IMR-90 (cell line): ENCODE results near the gene FAXDC2. TPM values are rescaled to one million over a fixed set of nuclear protein-coding genes. Genes with fewer than 3 reads are reported as not detected.
A peak's percentile ranks its signal among the peaks of the same experiment; 100 is the strongest.

ENCODE experiments used
- ATAC-seq: fragments of 200-7000 bp; cut with Tn5 transposase; 2 replicates; pipeline ENCODE4 v1.9.1; 2020; ENCODE audit warnings: low read depth, mild to moderate bottlenecking, moderate library complexity
- BruUV-seq: library from RNA; stranded (reverse); fragments of 400-500 nt; replicated peaks from 2 replicates; lab custom pipeline; 2021; lab: Mats Ljungman, UMichigan
- CTCF ChIA-PET: fragments of 300-600 bp; formaldehyde crosslinking; extraction: SDS; loops from one replicate; lab custom pipeline; 2021; ENCODE audit warnings: antibody characterized with exemption; lab: Yijun Ruan, JAX
- POLR2A ChIA-PET: fragments of 300-600 bp; sonication (Branson Sonifier 250); formaldehyde crosslinking; loops from one replicate; lab custom pipeline; 2022; ENCODE audit warnings: antibody characterized with exemption; ENCODE audit not compliant: unreplicated experiment; lab: Charles Lee
- DNase-seq: peaks from one replicate; pipeline ENCODE4 v3.0.0; 2013
- H2AFZ ChIP-seq: replicated peaks from 2 replicates; pipeline ENCODE3; 2013; ENCODE audit warnings: low read length, mild to moderate bottlenecking; ENCODE audit not compliant: poor library complexity
- H2AK5ac ChIP-seq: 2 replicates; pipeline ENCODE4 v1.6.1; 2013; ENCODE audit warnings: low read depth, low read length, inconsistent platforms
- H2AK9ac ChIP-seq: replicated peaks from 2 replicates; pipeline ENCODE3; 2013; ENCODE audit warnings: mild to moderate bottlenecking, low read depth, low read length, moderate library complexity; ENCODE audit not compliant: poor library complexity
- H2BK120ac ChIP-seq: 2 replicates; pipeline ENCODE4 v1.6.1; 2013; ENCODE audit warnings: low read depth, low read length, inconsistent platforms
- H2BK15ac ChIP-seq: 3 replicates; pipeline ENCODE4 v1.6.1; 2013; ENCODE audit warnings: low read depth, low read length, inconsistent platforms
- H2BK20ac ChIP-seq: 2 replicates; pipeline ENCODE4 v1.6.1; 2013; ENCODE audit warnings: low read depth, mild to moderate bottlenecking, inconsistent platforms, low read length, moderate library complexity
- H2BK5ac ChIP-seq: 2 replicates; pipeline ENCODE4 v1.6.1; 2013; ENCODE audit warnings: mild to moderate bottlenecking, low read depth, low read length, inconsistent platforms; ENCODE audit not compliant: poor library complexity, severe bottlenecking
- H3K14ac ChIP-seq: replicated peaks from 2 replicates; pipeline ENCODE4 v1.6.1; 2013; ENCODE audit warnings: low read depth, low read length, inconsistent platforms
- H3K18ac ChIP-seq: 2 replicates; pipeline ENCODE4 v1.6.1; 2013; ENCODE audit warnings: low read depth, low read length, control low read depth
- H3K23ac ChIP-seq: 2 replicates; pipeline ENCODE4 v1.6.1; 2013; ENCODE audit warnings: low read depth, low read length, inconsistent platforms
- H3K27ac ChIP-seq: 2 replicates; pipeline ENCODE4 v1.5.1; 2013; ENCODE audit warnings: mild to moderate bottlenecking, control low read depth, low read length; ENCODE audit not compliant: insufficient read depth
- H3K27me3 ChIP-seq: 2 replicates; pipeline ENCODE4 v1.6.1; 2013; ENCODE audit warnings: low read length; ENCODE audit not compliant: control insufficient read depth, insufficient read depth
- H3K36me3 ChIP-seq: 2 replicates; pipeline ENCODE4 v1.6.1; 2013; ENCODE audit warnings: low read length, mixed read lengths; ENCODE audit not compliant: control insufficient read depth, insufficient read depth
- H3K4ac ChIP-seq: 2 replicates; pipeline ENCODE4 v1.6.1; 2013; ENCODE audit warnings: low read depth, low read length, inconsistent platforms
- H3K4me1 ChIP-seq: 2 replicates; pipeline ENCODE4 v1.6.1; 2013; ENCODE audit warnings: low read length, mixed read lengths; ENCODE audit not compliant: control insufficient read depth, insufficient read depth
- H3K4me2 ChIP-seq: 2 replicates; pipeline ENCODE4 v1.6.1; 2013; ENCODE audit warnings: low read depth, mild to moderate bottlenecking, control low read depth, low read length, moderate library complexity
- H3K4me3 ChIP-seq: 2 replicates; pipeline ENCODE4 v1.5.1; 2013; ENCODE audit warnings: low read depth, mild to moderate bottlenecking, control low read depth, low read length, moderate library complexity; ENCODE audit not compliant: insufficient read depth
- H3K56ac ChIP-seq: 2 replicates; pipeline ENCODE4 v1.6.1; 2013; ENCODE audit warnings: low read length, inconsistent platforms; ENCODE audit not compliant: insufficient read depth; ENCODE audit errors: extremely low read depth
- H3K79me1 ChIP-seq, 2 experiments: 2 replicates each; pipeline ENCODE4 v1.6.1; 2013; ENCODE audit warnings: low read length in 2 of 2, inconsistent platforms in 1 of 2, low read depth in 1 of 2
- H3K9ac ChIP-seq: 2 replicates; pipeline ENCODE4 v1.6.1; 2013; ENCODE audit warnings: low read depth, low read length, control low read depth
- H3K9me1 ChIP-seq: 2 replicates; pipeline ENCODE4 v1.6.1; 2013; ENCODE audit warnings: low read length, inconsistent platforms; ENCODE audit not compliant: insufficient read depth
- H3K9me3 ChIP-seq: 2 replicates; pipeline ENCODE4 v1.6.1; 2013; ENCODE audit warnings: low read length; ENCODE audit not compliant: control insufficient read depth, insufficient read depth
- H4K20me1 ChIP-seq: 2 replicates; pipeline ENCODE4 v1.6.1; 2013; ENCODE audit warnings: low read length, inconsistent platforms; ENCODE audit not compliant: insufficient read depth
- H4K5ac ChIP-seq: 2 replicates; pipeline ENCODE4 v1.6.1; 2013; ENCODE audit warnings: mild to moderate bottlenecking, low read depth, low read length, control low read depth
- H4K8ac ChIP-seq, 2 experiments: 2 replicates each; pipeline ENCODE4 v1.6.1; 2013; ENCODE audit warnings: low read depth in 2 of 2, low read length in 2 of 2, control low read depth in 1 of 2, inconsistent platforms in 1 of 2
- H4K91ac ChIP-seq: 2 replicates; pipeline ENCODE4 v1.6.1; 2013; ENCODE audit warnings: low read depth, low read length, inconsistent platforms; ENCODE audit not compliant: insufficient read depth
- BHLHE40 ChIP-seq: fragments of 150-350 bp; IDR thresholded peaks from 2 replicates; pipeline ENCODE4 v1.6.1; 2016; ENCODE audit warnings: mild to moderate bottlenecking, low read depth, low read length
- CEBPB ChIP-seq: IDR thresholded peaks from 2 replicates; pipeline ENCODE4 v1.6.1; 2012; ENCODE audit warnings: low read depth, low read length, improper control_type of control experiment
- CTCF ChIP-seq: conservative IDR thresholded peaks from 2 replicates; pipeline ENCODE4 v1.5.1; 2012; ENCODE audit warnings: mild to moderate bottlenecking, low read depth, low read length, improper control_type of control experiment
- ELK1 ChIP-seq: fragments of 150-350 bp; IDR thresholded peaks from 2 replicates; pipeline ENCODE4 v1.6.1; 2016; ENCODE audit warnings: low read depth, mild to moderate bottlenecking, low read length, moderate library complexity, borderline replicate concordance
- FOS ChIP-seq: fragments of 150-350 bp; IDR thresholded peaks from 2 replicates; pipeline ENCODE4 v1.6.1; 2016; ENCODE audit warnings: low read depth, low read length
- MAFK ChIP-seq: IDR thresholded peaks from 2 replicates; pipeline ENCODE4 v1.6.1; 2012; ENCODE audit warnings: low read depth, low read length, improper control_type of control experiment
- MXI1 ChIP-seq: IDR thresholded peaks from 2 replicates; pipeline ENCODE4 v1.6.1; 2012; ENCODE audit warnings: low read depth, mild to moderate bottlenecking, low read length, moderate library complexity, borderline replicate concordance
- NFE2L2 ChIP-seq: fragments of 150-350 bp; IDR thresholded peaks from 2 replicates; pipeline ENCODE4 v1.6.1; 2016; ENCODE audit warnings: low read depth, mild to moderate bottlenecking, low read length
- POLR2A ChIP-seq: IDR thresholded peaks from 2 replicates; pipeline ENCODE4 v1.6.1; 2012; ENCODE audit warnings: mild to moderate bottlenecking, low read depth, low read length
- RAD21 ChIP-seq: IDR thresholded peaks from 2 replicates; pipeline ENCODE4 v1.6.1; 2012; ENCODE audit warnings: low read length, improper control_type of control experiment
- RCOR1 ChIP-seq: IDR thresholded peaks from 2 replicates; pipeline ENCODE4 v1.6.1; 2012; ENCODE audit warnings: mild to moderate bottlenecking, low read length, improper control_type of control experiment; ENCODE audit not compliant: insufficient replicate concordance
- RFX5 ChIP-seq: IDR thresholded peaks from 2 replicates; pipeline ENCODE4 v1.8.0; 2012; ENCODE audit warnings: low read depth, mild to moderate bottlenecking, low read length, moderate library complexity
- SMC3 ChIP-seq: fragments of 150-350 bp; IDR thresholded peaks from 2 replicates; pipeline ENCODE4 v1.6.1; 2016; ENCODE audit warnings: low read depth, mild to moderate bottlenecking, antibody characterized with exemption, low read length, moderate library complexity
- WGBS, 2 experiments: methylation state at CpG; one replicate each; pipeline versions ENCODE4 v1.1.5 to v1.1.7; 2013; ENCODE audit warnings: missing lambda C conversion rate in 2 of 2; ENCODE audit not compliant: insufficient read length in 1 of 2; ENCODE audit errors: extremely low coverage in 2 of 2; 5-methylcytosine and 5-hydroxymethylcytosine counted together
- dilution Hi-C: fragments of 300-500 bp; cut with HindIII; formaldehyde crosslinking; loops from one replicate; pipeline ENCODE4 v1.14.3; 2018; ENCODE audit warnings: low sequenced_read_pairs; ENCODE audit not compliant: unreplicated experiment
- in situ Hi-C: fragments of 300-500 bp; cut with MboI; formaldehyde crosslinking; loops from 3 replicates; pipeline ENCODE4 v1.14.3; 2019; ENCODE audit warnings: low sequenced_read_pairs, inconsistent platforms, mixed read lengths
- intact Hi-C: fragments of 100-400 bp; cut with micrococcal nuclease; formaldehyde crosslinking; loops from 2 replicates; pipeline ENCODE4 v1.10.0; 2022
- polyA plus RNA-seq, 3 experiments: library from polyadenylated mRNA; depleted of rRNA; stranded (reverse); fragments of >200 nt; gene quantifications; 2 replicates each; pipeline ENCODE4 v1.2.3, GENCODE V29; 2012; ENCODE audit warnings: low replicate concordance in 1 of 3
- total RNA-seq: library from RNA; depleted of rRNA; stranded (reverse); fragments of >200 nt; gene quantifications from 2 replicates; pipeline ENCODE4 v1.2.3, GENCODE V29; 2012
- TF ChIP-seq, protein P1 (sequence below): fragments of 150-350 bp; IDR thresholded peaks from 2 replicates; pipeline ENCODE4 v1.6.1; 2017; ENCODE audit warnings: mild to moderate bottlenecking, antibody characterized with exemption, low read length, low read depth

Gene FAXDC2
- total and polyA plus RNA-seq, 2 of the 4 experiments (the other 2 are of a cell fraction): 4.3 to 8.9 TPM

- Histone ChIP-seq H3K79me1 (no peaks in the 10 kb centered on the region; a peak in 1 of 4 replicates), H3K4me1 (no peaks in the 10 kb centered on the region), H2AFZ (no peak overlapping the region), H3K18ac (no peak overlapping the region), H3K9me3 (no peaks in the 10 kb centered on the region), H2BK15ac (no peak overlapping the region), H3K4me2 (no peak overlapping the region), H3K4ac (no peak overlapping the region), H4K5ac (no peak overlapping the region), H2BK120ac (no peak overlapping the region), H4K8ac (no peak overlapping the region), H2AK5ac (no peak overlapping the region), H3K14ac (no peak overlapping the region; the same call in 1 of the 2 replicates), H3K23ac (no peak overlapping the region), H3K9me1 (peaks cover 5% of the 10 kb centered on the region; the same call in 1 of the 2 replicates), H2AK9ac (no peak overlapping the region), H3K56ac (no peak overlapping the region), H3K36me3 (peaks cover 10% of the 10 kb centered on the region), H2BK20ac (no peak overlapping the region), H3K4me3 (no peak overlapping the region), H3K9ac (no peak overlapping the region), H4K91ac (no peak overlapping the region), H2BK5ac (no peak overlapping the region), H3K27me3 (no peaks in the 10 kb centered on the region), H4K20me1 (no peaks in the 10 kb centered on the region; the same call in 1 of the 2 replicates), H3K27ac (no peak overlapping the region)
- CTCF ChIA-PET: interaction anchor here (1.2 kb wide), 1 partner anchor 10 kb away, joined by 3 read pairs; the partner anchor contains the start of gene FAXDC2
- in situ Hi-C loops: no loop called here
- WGBS, 2 experiments: no CpG with 5 or more reads among the region's 6 CpGs
- intact Hi-C loops: no loop called here
- DNase-seq (no peak), ATAC-seq (peak; percentile 37; the same call in 1 of the 2 replicates)
- dilution Hi-C loops: no loop called here
- BruUV-seq: no TSS peak
- POLR2A ChIA-PET: interaction anchor here (0.7 kb wide), 1 partner anchor 583 kb away, joined by 3 read pairs; no protein-coding TSS in a partner anchor
- TF ChIP-seq BHLHE40 (no peak), SMC3 (no peak), RCOR1 (no peak), ELK1 (no peak), FOS (no peak), RAD21 (no peak), CTCF (no peak), POLR2A (no peak), CEBPB (no peak), MAFK (no peak), RFX5 (no peak), MXI1 (no peak), NFE2L2 (no peak)
- TF ChIP-seq, protein P1, sequence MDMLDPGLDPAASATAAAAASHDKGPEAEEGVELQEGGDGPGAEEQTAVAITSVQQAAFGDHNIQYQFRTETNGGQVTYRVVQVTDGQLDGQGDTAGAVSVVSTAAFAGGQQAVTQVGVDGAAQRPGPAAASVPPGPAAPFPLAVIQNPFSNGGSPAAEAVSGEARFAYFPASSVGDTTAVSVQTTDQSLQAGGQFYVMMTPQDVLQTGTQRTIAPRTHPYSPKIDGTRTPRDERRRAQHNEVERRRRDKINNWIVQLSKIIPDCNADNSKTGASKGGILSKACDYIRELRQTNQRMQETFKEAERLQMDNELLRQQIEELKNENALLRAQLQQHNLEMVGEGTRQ: no peak
Measured at GRCh38 chr5:154840435-154841272, 9.7 kb downstream of the FAXDC2 start.
